WI38 (cell line): ENCODE measurements around the gene ANKRD2.
"Not testable (repeated sequence)": the region's sequence is repeated elsewhere in the genome, so short reads cannot be mapped to it uniquely, and the experiment has no call there.

ENCODE experiments used
- H3K4me3 ChIP-seq: 2 replicates; pipeline ENCODE4 v1.5.1; 2011; ENCODE audit warnings: low read depth, mild to moderate bottlenecking, control low read depth, low read length
- CTCF ChIP-seq: IDR thresholded peaks from 2 replicates; pipeline ENCODE4 v1.5.1; 2012; ENCODE audit warnings: low read depth, mild to moderate bottlenecking, control low read depth, low read length

Gene ANKRD2

GRCh38 chr10:97572214-97572989, at the start of gene ANKRD2:
Gene ANKRD2, plus strand, starts transcription at chr10:97572779. Its CDS starts 10 bp downstream, at chr10:97572789.
- TF ChIP-seq CTCF = peak; percentile 86
- H3K4me3 ChIP-seq = no peak within 1 kb of the TSS

- no peak overlapping the region for H3K4me3 ChIP-seq
- TF ChIP-seq CTCF = no peak
Observed at GRCh38 chr10:97522937-97523336, 49.6 kb upstream of the ANKRD2 start.

GRCh38 chr10:97525086-97525485, 47.5 kb upstream of the ANKRD2 start:
- no peak for TF ChIP-seq CTCF
- H3K4me3 ChIP-seq = no peak overlapping the region

- TF ChIP-seq CTCF = no peak
- no peak overlapping the region for H3K4me3 ChIP-seq
Observed at GRCh38 chr10:97525683-97526110, 46.9 kb upstream of the ANKRD2 start.

GRCh38 chr10:97528876-97529275, 43.7 kb upstream of the ANKRD2 start:
- H3K4me3 ChIP-seq = not testable (repeated sequence)

GRCh38 chr10:97529685-97530465, 42.7 kb upstream of the ANKRD2 start:
- H3K4me3 ChIP-seq = no peak overlapping the region
- no peak for TF ChIP-seq CTCF

- no peak for TF ChIP-seq CTCF
- no peak overlapping the region for H3K4me3 ChIP-seq
Observed at GRCh38 chr10:97531401-97531986, 41.1 kb upstream of the ANKRD2 start.
